Activated CD4-positive, alpha-beta T cell treated with anti-CD3 and anti-CD28 coated beads, Interleukin-2, amount 50 U/mL, for 4 hours (primary cell): ENCODE data around the gene ZNF679.
A peak's percentile ranks its signal among the peaks of the same experiment; 100 is the strongest.
"Not testable (repeated sequence)": the region's sequence is repeated elsewhere in the genome, so short reads cannot be mapped to it uniquely, and the experiment has no call there.

Experiments
- DNase-seq, 2 experiments: peaks; one replicate each; pipeline ENCODE4 v3.0.0-alpha.2; 2020

ZNF679 gene

GRCh38 chr7:64312826-64313225 is 84.6 kb downstream of the ZNF679 start:
- no peak for DNase-seq

GRCh38 chr7:64313740-64314491 is 85.6 kb downstream of the ZNF679 start, which contains the start of gene ZNF736:
Gene ZNF736 (plus strand): TSS chr7:64313961. CDS start chr7:64314151, 190 bp downstream.
- DNase-seq: peak; percentile 82 to 83

GRCh38 chr7:64314566-64314965 is 86.3 kb downstream of the ZNF679 start:
- DNase-seq: no peak

- DNase-seq: not testable (repeated sequence)
Observed at GRCh38 chr7:64316031-64316742, 87.9 kb downstream of the ZNF679 start.
